ENCODE results near the gene LMF1.
"Not testable (repeated sequence)": the region's sequence is repeated elsewhere in the genome, so short reads cannot be mapped to it uniquely, and the experiment has no call there.

LMF1 gene

GRCh38 chr16:892536-893255 is 78.1 kb downstream of the LMF1 start:
- no peak for DNase-seq (ENCODE audit: low spot score)

- DNase-seq (ENCODE audit: low spot score): no peak
Measured at GRCh38 chr16:892006-892405, 78.8 kb downstream of the LMF1 start.

GRCh38 chr16:891353-891740 is 79.4 kb downstream of the LMF1 start:
- no peak for DNase-seq (ENCODE audit: low spot score)

GRCh38 chr16:890716-891352 is 80.0 kb downstream of the LMF1 start:
- DNase-seq (ENCODE audit: low spot score): no peak

GRCh38 chr16:890217-890616 is 80.6 kb downstream of the LMF1 start:
- DNase-seq (ENCODE audit: low spot score): no peak

- DNase-seq (ENCODE audit: low spot score): no peak
Measured at GRCh38 chr16:889586-889985, 81.2 kb downstream of the LMF1 start.

- no peak for DNase-seq (ENCODE audit: low spot score)
Measured at GRCh38 chr16:888901-889570, 81.7 kb downstream of the LMF1 start.

GRCh38 chr16:888456-888855 is 82.3 kb downstream of the LMF1 start:
- DNase-seq (ENCODE audit: low spot score): not testable (repeated sequence)

- no peak for DNase-seq (ENCODE audit: low spot score)
Measured at GRCh38 chr16:887846-888245, 82.9 kb downstream of the LMF1 start.

- no peak for DNase-seq (ENCODE audit: low spot score)
Measured at GRCh38 chr16:886802-887731, 83.7 kb downstream of the LMF1 start.

- no peak for DNase-seq (ENCODE audit: low spot score)
Measured at GRCh38 chr16:886084-886543, 84.7 kb downstream of the LMF1 start.

GRCh38 chr16:885391-885790 is 85.4 kb downstream of the LMF1 start:
- DNase-seq (ENCODE audit: low spot score): no peak

GRCh38 chr16:884232-884631 is 86.6 kb downstream of the LMF1 start:
- no peak for DNase-seq (ENCODE audit: low spot score)

- no peak for DNase-seq (ENCODE audit: low spot score)
Measured at GRCh38 chr16:883781-884180, 87.0 kb downstream of the LMF1 start.

- DNase-seq (ENCODE audit: low spot score): no peak
Measured at GRCh38 chr16:883340-883739, 87.4 kb downstream of the LMF1 start.

GRCh38 chr16:882671-883070 is 88.1 kb downstream of the LMF1 start:
- not testable (repeated sequence) for DNase-seq (ENCODE audit: low spot score)

GRCh38 chr16:882256-882655 is 88.5 kb downstream of the LMF1 start:
- no peak for DNase-seq (ENCODE audit: low spot score)

- DNase-seq (ENCODE audit: low spot score): no peak
Measured at GRCh38 chr16:881219-882097, 89.3 kb downstream of the LMF1 start.

- no peak for DNase-seq (ENCODE audit: low spot score)
Measured at GRCh38 chr16:880471-881171, 90.2 kb downstream of the LMF1 start.

GRCh38 chr16:879986-880385 is 90.8 kb downstream of the LMF1 start:
- no peak for DNase-seq (ENCODE audit: low spot score)
